Liver (tissue), 3 donors: ENCODE results near the gene NPY5R.

Source experiments
- ATF3 ChIP-seq: IDR thresholded peaks from 2 replicates; pipeline ENCODE4 v1.6.1; 2016; ENCODE audit warnings: antibody characterized with exemption
- EGR1 ChIP-seq, 2 donors: IDR thresholded peaks; 2 replicates each; pipeline ENCODE4 v1.6.1; 2016 to 2018; ENCODE audit warnings: antibody characterized with exemption in 2 of 2, low read depth in 2 of 2
- FOXA1 ChIP-seq: IDR thresholded peaks from 2 replicates; pipeline ENCODE4 v1.6.1; 2016; ENCODE audit warnings: antibody characterized with exemption
- GABPA ChIP-seq, 2 donors: IDR thresholded peaks in 1 of 2; conservative IDR thresholded peaks in 1 of 2; 2 replicates each; pipeline ENCODE4 v1.6.1; 2016; ENCODE audit warnings: antibody characterized with exemption in 2 of 2, mild to moderate bottlenecking in 1 of 2, moderate library complexity in 1 of 2
- HNF4A ChIP-seq, 2 donors: conservative IDR thresholded peaks; 2 replicates each; pipeline ENCODE4 v1.6.1; 2016; ENCODE audit warnings: antibody characterized with exemption in 2 of 2, mild to moderate bottlenecking in 2 of 2
- JUND ChIP-seq, 2 donors: IDR thresholded peaks; 2 replicates each; pipeline ENCODE4 v1.6.1; 2016; ENCODE audit warnings: antibody characterized with exemption in 2 of 2
- RAD21 ChIP-seq, 2 donors: IDR thresholded peaks; 2 replicates each; pipeline ENCODE4 v1.6.1; 2016; ENCODE audit warnings: antibody characterized with exemption in 2 of 2, mild to moderate bottlenecking in 2 of 2
- RXRA ChIP-seq, 2 donors: IDR thresholded peaks; 2 replicates each; pipeline ENCODE4 v1.6.1; 2017 to 2018; ENCODE audit warnings: antibody characterized with exemption in 2 of 2, mild to moderate bottlenecking in 1 of 2
- SP1 ChIP-seq: IDR thresholded peaks from 2 replicates; pipeline ENCODE4 v1.6.1; 2018; ENCODE audit warnings: antibody characterized with exemption, mild to moderate bottlenecking
- TAF1 ChIP-seq: conservative IDR thresholded peaks from 2 replicates; pipeline ENCODE4 v1.6.1; 2016; ENCODE audit warnings: antibody characterized with exemption, mild to moderate bottlenecking
- YY1 ChIP-seq: IDR thresholded peaks from 2 replicates; pipeline ENCODE4 v1.6.1; 2016; ENCODE audit warnings: antibody characterized with exemption, mild to moderate bottlenecking
- TF ChIP-seq, protein P1 (sequence below): fragments of 150-350 bp; IDR thresholded peaks from 2 replicates; pipeline ENCODE4 v1.5.1; 2017; ENCODE audit warnings: improper control_type of control experiment, low read depth, low read length; ENCODE audit not compliant: missing input control
- TF ChIP-seq, protein P2 (sequence below): IDR thresholded peaks from 2 replicates; pipeline ENCODE4 v1.6.1; 2016; ENCODE audit warnings: antibody characterized with exemption, mild to moderate bottlenecking
- TF ChIP-seq, protein P3 (sequence below): IDR thresholded peaks from 2 replicates; pipeline ENCODE4 v1.6.1; 2016; ENCODE audit warnings: antibody characterized with exemption
- donor health status: healthy.
- donor health status: healthy.

DNA sequence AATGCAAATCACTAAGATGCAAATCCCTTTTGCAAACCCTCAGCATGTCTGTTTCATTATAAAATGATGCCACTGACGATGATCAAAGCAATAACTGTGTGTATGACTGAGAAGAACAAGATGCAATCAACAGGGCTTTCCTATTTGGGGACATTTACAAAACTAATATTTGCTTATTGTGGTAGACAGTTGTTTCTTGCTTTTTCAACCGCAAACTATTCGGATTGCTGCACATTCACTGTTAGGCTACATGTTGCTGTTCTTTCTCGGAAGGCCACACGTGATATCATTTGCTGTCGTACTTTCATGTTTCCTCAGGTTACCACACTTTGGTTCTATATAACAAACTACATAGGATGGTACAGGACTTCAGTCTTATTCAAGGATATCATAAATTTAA, 49.8 kb downstream of the NPY5R start:
- TF ChIP-seq, protein P1, sequence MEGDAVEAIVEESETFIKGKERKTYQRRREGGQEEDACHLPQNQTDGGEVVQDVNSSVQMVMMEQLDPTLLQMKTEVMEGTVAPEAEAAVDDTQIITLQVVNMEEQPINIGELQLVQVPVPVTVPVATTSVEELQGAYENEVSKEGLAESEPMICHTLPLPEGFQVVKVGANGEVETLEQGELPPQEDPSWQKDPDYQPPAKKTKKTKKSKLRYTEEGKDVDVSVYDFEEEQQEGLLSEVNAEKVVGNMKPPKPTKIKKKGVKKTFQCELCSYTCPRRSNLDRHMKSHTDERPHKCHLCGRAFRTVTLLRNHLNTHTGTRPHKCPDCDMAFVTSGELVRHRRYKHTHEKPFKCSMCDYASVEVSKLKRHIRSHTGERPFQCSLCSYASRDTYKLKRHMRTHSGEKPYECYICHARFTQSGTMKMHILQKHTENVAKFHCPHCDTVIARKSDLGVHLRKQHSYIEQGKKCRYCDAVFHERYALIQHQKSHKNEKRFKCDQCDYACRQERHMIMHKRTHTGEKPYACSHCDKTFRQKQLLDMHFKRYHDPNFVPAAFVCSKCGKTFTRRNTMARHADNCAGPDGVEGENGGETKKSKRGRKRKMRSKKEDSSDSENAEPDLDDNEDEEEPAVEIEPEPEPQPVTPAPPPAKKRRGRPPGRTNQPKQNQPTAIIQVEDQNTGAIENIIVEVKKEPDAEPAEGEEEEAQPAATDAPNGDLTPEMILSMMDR, result no peak
- TF ChIP-seq YY1, result no peak
- TF ChIP-seq, protein P2, sequence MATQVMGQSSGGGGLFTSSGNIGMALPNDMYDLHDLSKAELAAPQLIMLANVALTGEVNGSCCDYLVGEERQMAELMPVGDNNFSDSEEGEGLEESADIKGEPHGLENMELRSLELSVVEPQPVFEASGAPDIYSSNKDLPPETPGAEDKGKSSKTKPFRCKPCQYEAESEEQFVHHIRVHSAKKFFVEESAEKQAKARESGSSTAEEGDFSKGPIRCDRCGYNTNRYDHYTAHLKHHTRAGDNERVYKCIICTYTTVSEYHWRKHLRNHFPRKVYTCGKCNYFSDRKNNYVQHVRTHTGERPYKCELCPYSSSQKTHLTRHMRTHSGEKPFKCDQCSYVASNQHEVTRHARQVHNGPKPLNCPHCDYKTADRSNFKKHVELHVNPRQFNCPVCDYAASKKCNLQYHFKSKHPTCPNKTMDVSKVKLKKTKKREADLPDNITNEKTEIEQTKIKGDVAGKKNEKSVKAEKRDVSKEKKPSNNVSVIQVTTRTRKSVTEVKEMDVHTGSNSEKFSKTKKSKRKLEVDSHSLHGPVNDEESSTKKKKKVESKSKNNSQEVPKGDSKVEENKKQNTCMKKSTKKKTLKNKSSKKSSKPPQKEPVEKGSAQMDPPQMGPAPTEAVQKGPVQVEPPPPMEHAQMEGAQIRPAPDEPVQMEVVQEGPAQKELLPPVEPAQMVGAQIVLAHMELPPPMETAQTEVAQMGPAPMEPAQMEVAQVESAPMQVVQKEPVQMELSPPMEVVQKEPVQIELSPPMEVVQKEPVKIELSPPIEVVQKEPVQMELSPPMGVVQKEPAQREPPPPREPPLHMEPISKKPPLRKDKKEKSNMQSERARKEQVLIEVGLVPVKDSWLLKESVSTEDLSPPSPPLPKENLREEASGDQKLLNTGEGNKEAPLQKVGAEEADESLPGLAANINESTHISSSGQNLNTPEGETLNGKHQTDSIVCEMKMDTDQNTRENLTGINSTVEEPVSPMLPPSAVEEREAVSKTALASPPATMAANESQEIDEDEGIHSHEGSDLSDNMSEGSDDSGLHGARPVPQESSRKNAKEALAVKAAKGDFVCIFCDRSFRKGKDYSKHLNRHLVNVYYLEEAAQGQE, result no peak
- TF ChIP-seq ATF3, result no peak
- TF ChIP-seq TAF1, result no peak
- TF ChIP-seq RAD21 (IDR thresholded peaks at IDR 0.05), result no peak
- TF ChIP-seq HNF4A (conservative IDR thresholded peaks at IDR 0.05), result no peak
- TF ChIP-seq GABPA (IDR thresholded peaks at IDR 0.05 in 1 of 2, conservative IDR thresholded peaks at IDR 0.05 in 1 of 2), result no peak
- no peak for TF ChIP-seq EGR1 (IDR thresholded peaks at IDR 0.05; ENCODE audit: low read depth in 2 of 2)
- TF ChIP-seq JUND (IDR thresholded peaks at IDR 0.05), result no peak
- TF ChIP-seq FOXA1, result no peak
- no peak for TF ChIP-seq SP1
- TF ChIP-seq, protein P3, sequence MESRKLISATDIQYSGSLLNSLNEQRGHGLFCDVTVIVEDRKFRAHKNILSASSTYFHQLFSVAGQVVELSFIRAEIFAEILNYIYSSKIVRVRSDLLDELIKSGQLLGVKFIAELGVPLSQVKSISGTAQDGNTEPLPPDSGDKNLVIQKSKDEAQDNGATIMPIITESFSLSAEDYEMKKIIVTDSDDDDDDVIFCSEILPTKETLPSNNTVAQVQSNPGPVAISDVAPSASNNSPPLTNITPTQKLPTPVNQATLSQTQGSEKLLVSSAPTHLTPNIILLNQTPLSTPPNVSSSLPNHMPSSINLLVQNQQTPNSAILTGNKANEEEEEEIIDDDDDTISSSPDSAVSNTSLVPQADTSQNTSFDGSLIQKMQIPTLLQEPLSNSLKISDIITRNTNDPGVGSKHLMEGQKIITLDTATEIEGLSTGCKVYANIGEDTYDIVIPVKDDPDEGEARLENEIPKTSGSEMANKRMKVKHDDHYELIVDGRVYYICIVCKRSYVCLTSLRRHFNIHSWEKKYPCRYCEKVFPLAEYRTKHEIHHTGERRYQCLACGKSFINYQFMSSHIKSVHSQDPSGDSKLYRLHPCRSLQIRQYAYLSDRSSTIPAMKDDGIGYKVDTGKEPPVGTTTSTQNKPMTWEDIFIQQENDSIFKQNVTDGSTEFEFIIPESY, result no peak
- TF ChIP-seq RXRA (IDR thresholded peaks at IDR 0.05), result no peak
